A549 (cell line): ENCODE data around the gene COBL. TPM values are rescaled to one million over a fixed set of nuclear protein-coding genes. Genes with fewer than 3 reads are reported as not detected.

Experiments
- ATAC-seq, 2 experiments: fragments of 200-7000 bp in 1 of 2; fragments of >200 bp in 1 of 2; cut with Nextera tagmentation in 1 of 2; cut with Tn5 transposase in 1 of 2; 3 replicates each; pipeline versions ENCODE4 v1.8.0 to v1.9.1; 2018 to 2020; ENCODE audit warnings: mild to moderate bottlenecking in 1 of 2, moderate library complexity in 1 of 2
- CTCF ChIA-PET: fragments of 300-600 bp; sonication (Branson Sonifier 250); formaldehyde crosslinking; extraction: SDS; loops from one replicate; lab custom pipeline; 2021; ENCODE audit warnings: antibody characterized with exemption, inconsistent platforms; lab: Yijun Ruan, JAX
- POLR2A ChIA-PET: fragments of 350-600 bp; formaldehyde crosslinking; extraction: SDS; loops from one replicate; lab custom pipeline; 2021; ENCODE audit warnings: antibody characterized with exemption, inconsistent platforms; lab: Yijun Ruan, JAX
- DNase-seq, 2 experiments: peaks; one replicate each; pipeline versions ENCODE4 v3.0.0 to v3.0.0-alpha.2; 2011 to 2016; ENCODE audit warnings: low read depth in 1 of 2, low spot score in 1 of 2
- FAIRE-seq: peaks from 2 replicates; lab custom pipeline; 2011; peaks lifted over from hg19 to GRCh38; lab: Jason Lieb, UNC
- H3K27ac ChIP-seq, 2 experiments: fragments of >200 bp; sonication (Bioruptor Twin); formaldehyde crosslinking; 3 replicates each; pipeline ENCODE4 v1.5.1; 2016 to 2017
- H3K4me1 ChIP-seq: fragments of >200 bp; sonication (Bioruptor Twin); formaldehyde crosslinking; 3 replicates; pipeline ENCODE4 v1.6.1; 2016
- H3K4me2 ChIP-seq: fragments of >200 bp; sonication (Bioruptor Twin); formaldehyde crosslinking; 3 replicates; pipeline ENCODE4 v1.6.1; 2016
- H3K4me3 ChIP-seq: fragments of >200 bp; sonication (Bioruptor Twin); formaldehyde crosslinking; 3 replicates; pipeline ENCODE4 v1.5.1; 2016
- H3K9me3 ChIP-seq: fragments of >200 bp; sonication (Bioruptor Twin); formaldehyde crosslinking; 3 replicates; pipeline ENCODE4 v1.6.1; 2016
- BCL3 ChIP-seq: fragments of >200 bp; sonication (Bioruptor Twin); formaldehyde crosslinking; IDR thresholded peaks from 3 replicates; pipeline ENCODE4 v1.6.1; 2016
- CBX2 ChIP-seq: fragments of 200-600 bp; sonication (generic); IDR thresholded peaks from 2 replicates; pipeline ENCODE4 v1.6.1; 2016; ENCODE audit warnings: low read depth, mild to moderate bottlenecking, borderline replicate concordance
- CBX8 ChIP-seq: fragments of 200-600 bp; sonication (generic); IDR thresholded peaks from 2 replicates; pipeline ENCODE4 v1.6.1; 2016
- CEBPB ChIP-seq, 2 experiments: fragments of >200 bp in 1 of 2; sonication (Bioruptor Twin) in 1 of 2; formaldehyde crosslinking in 1 of 2; IDR thresholded peaks; 2 replicates each; pipeline ENCODE4 v1.6.1; 2012 to 2016
- CHD2 ChIP-seq: fragments of 150-350 bp; IDR thresholded peaks from 2 replicates; pipeline ENCODE4 v1.6.1; 2014; ENCODE audit warnings: low read length; ENCODE audit not compliant: partially characterized antibody
- CHD4 ChIP-seq: fragments of 200-600 bp; sonication (generic); IDR thresholded peaks from 2 replicates; pipeline ENCODE4 v1.6.1; 2016; ENCODE audit warnings: antibody characterized with exemption, mild to moderate bottlenecking, borderline replicate concordance
- E2F6 ChIP-seq: IDR thresholded peaks from 2 replicates; pipeline ENCODE4 v1.6.1; 2012; ENCODE audit warnings: low read depth, borderline replicate concordance
- EHF ChIP-seq: fragments of 250-450 bp; sonication (Bioruptor Pico); IDR thresholded peaks from 2 replicates; pipeline ENCODE4 v1.5.0; 2020; ENCODE audit warnings: mild to moderate bottlenecking
- EP300 ChIP-seq, 2 experiments: fragments of >200 bp; sonication (Bioruptor Twin); formaldehyde crosslinking; IDR thresholded peaks; 2 replicates in 1 of 2; 3 replicates in 1 of 2; pipeline ENCODE4 v1.6.1; 2016 to 2017
- FOSL2 ChIP-seq, 2 experiments: fragments of 450-650 bp in 1 of 2; fragments of >200 bp in 1 of 2; sonication (Bioruptor Twin) in 1 of 2; formaldehyde crosslinking; IDR thresholded peaks; 2 replicates each; pipeline versions ENCODE4 v1.5.0 to v1.6.1; 2016 to 2020; ENCODE audit warnings: mild to moderate bottlenecking in 1 of 2, moderate library complexity in 1 of 2
- GATA3 ChIP-seq: IDR thresholded peaks from 2 replicates; pipeline ENCODE4 v1.6.1; 2012; ENCODE audit warnings: borderline replicate concordance
- HDAC2 ChIP-seq: fragments of 200-600 bp; sonication (generic); IDR thresholded peaks from 2 replicates; pipeline ENCODE4 v1.6.1; 2016
- JUN ChIP-seq, 2 experiments: fragments of >200 bp; sonication (Bioruptor Twin); formaldehyde crosslinking; IDR thresholded peaks; 2 replicates in 1 of 2; 3 replicates in 1 of 2; pipeline ENCODE4 v1.6.1; 2016 to 2017
- JUNB ChIP-seq: fragments of >200 bp; sonication (Bioruptor Twin); formaldehyde crosslinking; IDR thresholded peaks from 2 replicates; pipeline ENCODE4 v1.6.1; 2016
- KDM5A ChIP-seq: fragments of 200-600 bp; sonication (generic); IDR thresholded peaks from 2 replicates; pipeline ENCODE4 v1.6.1; 2016; ENCODE audit warnings: antibody characterized with exemption, mild to moderate bottlenecking
- NR3C1 ChIP-seq: fragments of >200 bp; sonication (Bioruptor Twin); formaldehyde crosslinking; IDR thresholded peaks from 3 replicates; pipeline ENCODE4 v1.6.1; 2017
- PBX3 ChIP-seq: IDR thresholded peaks from 2 replicates; pipeline ENCODE4 v1.6.1; 2012
- POLR2A ChIP-seq: IDR thresholded peaks from 2 replicates; pipeline ENCODE4 v1.6.1; 2012; ENCODE audit warnings: mild to moderate bottlenecking, low read length
- RAD21 ChIP-seq, 2 experiments: fragments of >200 bp in 1 of 2; sonication (Bioruptor Twin) in 1 of 2; formaldehyde crosslinking in 1 of 2; IDR thresholded peaks in 1 of 2; conservative IDR thresholded peaks in 1 of 2; 2 replicates in 1 of 2; 3 replicates in 1 of 2; pipeline ENCODE4 v1.6.1; 2012 to 2018; ENCODE audit warnings: inconsistent platforms in 1 of 2
- RARB ChIP-seq: fragments of 250-450 bp; sonication (Bioruptor Pico); IDR thresholded peaks from 2 replicates; pipeline ENCODE4 v1.8.0; 2021; ENCODE audit warnings: mild to moderate bottlenecking, moderate library complexity
- RCOR1 ChIP-seq: fragments of 150-350 bp; IDR thresholded peaks from 2 replicates; pipeline ENCODE4 v1.6.1; 2014; ENCODE audit warnings: antibody characterized with exemption, low read length, low read depth
- REST ChIP-seq: fragments of 200-600 bp; sonication (generic); IDR thresholded peaks from 2 replicates; pipeline ENCODE4 v1.6.1; 2016; ENCODE audit warnings: antibody characterized with exemption, mild to moderate bottlenecking, moderate library complexity
- RNF2 ChIP-seq: fragments of 200-600 bp; sonication (generic); IDR thresholded peaks from 2 replicates; pipeline ENCODE4 v1.6.1; 2016; ENCODE audit warnings: low read depth, mild to moderate bottlenecking, antibody characterized with exemption, moderate library complexity, borderline replicate concordance
- TFCP2L1 ChIP-seq: fragments of 250-450 bp; sonication (Bioruptor Pico); IDR thresholded peaks from 2 replicates; pipeline ENCODE4 v1.5.0; 2021; ENCODE audit warnings: mild to moderate bottlenecking
- ZFP36 ChIP-seq: fragments of 450-650 bp; IDR thresholded peaks from 2 replicates; pipeline ENCODE4 v1.6.1; 2014; ENCODE audit warnings: borderline replicate concordance; ENCODE audit not compliant: partially characterized antibody
- ZNF302 ChIP-seq: fragments of 250-450 bp; sonication (Bioruptor Pico); IDR thresholded peaks from 2 replicates; pipeline ENCODE4 v1.9.0; 2021; ENCODE audit warnings: inconsistent platforms, mild to moderate bottlenecking, moderate library complexity
- ZSCAN20 ChIP-seq: fragments of 250-450 bp; sonication (Bioruptor Pico); IDR thresholded peaks from 2 replicates; pipeline ENCODE4 v1.8.0; 2022; ENCODE audit warnings: mild to moderate bottlenecking, moderate library complexity
- WGBS: methylation state at CpG from one replicate; pipeline ENCODE4 v1.1.6; 2017; ENCODE audit errors: missing lambda C conversion rate; 5-methylcytosine and 5-hydroxymethylcytosine counted together
- polyA plus RNA-seq, 4 experiments: library from polyadenylated mRNA; depleted of rRNA in 3 of 4; stranded (reverse); fragments of >200 nt; fragmentation: RNase III in 1 of 4; extraction: RNeasy Plus Mini Kit Qiagen cat#74134 plus additional on column Dnase treatment in 1 of 4; gene quantifications; 2 replicates in 3 of 4; 3 replicates in 1 of 4; pipeline ENCODE4 v1.2.3, GENCODE V29; 2011 to 2017

COBL gene
- polyA plus RNA-seq, 2 of the 4 experiments (the other 2 are of a cell fraction), result 1.5 to 7.4 TPM

GRCh38 chr7:50977421-50977820, 339.2 kb downstream of the COBL start:
- no peak for TF ChIP-seq PBX3
- no peak for TF ChIP-seq TFCP2L1 (CRISPR knock-in tag)
- H3K4me1 ChIP-seq, result no peaks in the 10 kb centered on the region
- peaks cover 6% of the 10 kb centered on the region; the same call in 1 of the 3 replicates for H3K9me3 ChIP-seq
- DNase-seq (no peak), ATAC-seq (no peak), FAIRE-seq (no peak)
- ChIA-PET CTCF (interaction anchor here (0.9 kb wide), 1 partner anchor 19 kb away, joined by 3 read pairs; no protein-coding TSS in a partner anchor), POLR2A (no interaction called here)
- H3K4me3 ChIP-seq, result no peak overlapping the region
- 61% methylated on average over 1 of the region's 1 CpG for WGBS
- no peak overlapping the region for H3K27ac ChIP-seq
- no peak overlapping the region for H3K4me2 ChIP-seq

GRCh38 chr7:50976064-50976463, 340.5 kb downstream of the COBL start:
- CTCF ChIA-PET, result no interaction called here
- no peak overlapping the region for H3K27ac ChIP-seq
- 76% methylated on average over 4 of the region's 4 CpGs for WGBS
- POLR2A ChIA-PET, result no interaction called here
- no peaks in the 10 kb centered on the region for H3K4me1 ChIP-seq
- DNase-seq (no peak), FAIRE-seq (no peak), ATAC-seq (no peak)
- no peak overlapping the region for H3K4me3 ChIP-seq
- H3K4me2 ChIP-seq, result no peak overlapping the region
- peaks cover 6% of the 10 kb centered on the region; the same call in 1 of the 3 replicates for H3K9me3 ChIP-seq
- TF ChIP-seq CBX2 (no peak), PBX3 (no peak), RAD21 (conservative IDR thresholded peaks at IDR 0.05 in 1 of 2, IDR thresholded peaks at IDR 0.05 in 1 of 2) (no peak), RNF2 (no peak), CHD4 (no peak), EP300 (IDR thresholded peaks at IDR 0.05) (no peak), CEBPB (IDR thresholded peaks at IDR 0.05) (no peak), JUN (IDR thresholded peaks at IDR 0.05) (no peak), HDAC2 (no peak), BCL3 (no peak), E2F6 (no peak)

GRCh38 chr7:50974240-50974639, 342.4 kb downstream of the COBL start:
- FAIRE-seq (no peak), DNase-seq (no peak), ATAC-seq (no peak)
- ChIA-PET CTCF (no interaction called here), POLR2A (no interaction called here)
- no peak overlapping the region for H3K4me3 ChIP-seq
- H3K9me3 ChIP-seq, result peaks cover 6% of the 10 kb centered on the region; the same call in 1 of the 3 replicates
- no peak overlapping the region for H3K27ac ChIP-seq
- H3K4me1 ChIP-seq, result no peaks in the 10 kb centered on the region
- H3K4me2 ChIP-seq, result no peak overlapping the region
- 31% methylated on average over 5 of the region's 5 CpGs for WGBS
- TF ChIP-seq FOSL2 (IDR thresholded peaks at IDR 0.05) (no peak), FOSL2 (CRISPR knock-in tag; IDR thresholded peaks at IDR 0.05) (no peak), RARB (CRISPR knock-in tag) (no peak), CBX8 (no peak), RNF2 (no peak), ZNF302 (CRISPR knock-in tag) (no peak), ZSCAN20 (no peak), NR3C1 (no peak), KDM5A (no peak), RAD21 (conservative IDR thresholded peaks at IDR 0.05 in 1 of 2, IDR thresholded peaks at IDR 0.05 in 1 of 2) (no peak), GATA3 (no peak), ZFP36 (no peak), JUNB (no peak), PBX3 (no peak), REST (no peak), CHD2 (no peak), EHF (CRISPR knock-in tag) (no peak), RCOR1 (no peak), POLR2A (no peak)
